Inflammatory macrophage (primary cell): ENCODE data around the gene KCNQ1OT1.

Source experiments
- DNase-seq, 2 donors: peaks; one replicate each; pipeline ENCODE4 v3.0.0-alpha.2; 2020 to 2022

The KCNQ1OT1 gene

DNA sequence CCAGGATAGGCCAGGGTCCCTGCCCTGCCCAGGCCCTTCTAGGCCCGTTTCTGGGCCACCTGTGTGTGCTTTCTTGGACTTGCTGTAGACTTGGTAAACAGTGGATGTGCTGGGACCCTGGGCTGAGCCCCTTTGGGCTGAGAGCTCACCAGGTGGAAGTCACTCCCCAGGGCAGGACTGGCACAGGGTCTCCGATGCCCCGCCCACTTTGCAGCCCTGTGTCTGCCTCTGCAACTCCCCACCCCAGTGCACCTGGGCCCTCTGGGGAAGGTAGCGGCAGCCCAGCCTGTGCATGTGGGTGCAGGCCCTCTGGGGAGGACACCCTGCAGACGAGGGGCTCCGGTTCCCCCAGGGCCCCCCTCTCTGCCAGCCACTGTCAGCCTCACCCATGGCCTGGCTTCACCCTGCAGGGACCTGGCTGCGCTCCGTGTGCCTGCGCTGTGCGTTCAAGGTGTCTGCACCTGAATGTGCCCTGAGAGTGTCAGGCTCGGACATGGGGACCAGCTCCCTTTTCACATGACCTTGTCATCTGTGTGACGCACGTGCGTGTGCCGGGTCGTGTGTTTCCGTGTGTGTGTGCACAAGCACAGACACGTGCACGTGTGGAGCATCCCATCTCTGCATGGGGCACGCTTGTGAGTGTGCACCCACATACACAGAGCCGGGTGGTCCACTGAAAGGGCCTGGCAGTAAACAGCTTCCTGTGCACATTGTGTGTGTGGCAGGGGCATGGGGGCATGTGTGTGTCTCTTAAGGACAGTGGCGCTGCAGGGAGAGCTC, 118.5 kb downstream of the KCNQ1OT1 start:
- DNase-seq = no peak

GRCh38 chr11:2580571-2581001, 119.2 kb downstream of the KCNQ1OT1 start:
- DNase-seq = no peak

- no peak for DNase-seq
These were observed 119.8 kb downstream of the KCNQ1OT1 start for GRCh38 chr11:2580061-2580421.

DNA sequence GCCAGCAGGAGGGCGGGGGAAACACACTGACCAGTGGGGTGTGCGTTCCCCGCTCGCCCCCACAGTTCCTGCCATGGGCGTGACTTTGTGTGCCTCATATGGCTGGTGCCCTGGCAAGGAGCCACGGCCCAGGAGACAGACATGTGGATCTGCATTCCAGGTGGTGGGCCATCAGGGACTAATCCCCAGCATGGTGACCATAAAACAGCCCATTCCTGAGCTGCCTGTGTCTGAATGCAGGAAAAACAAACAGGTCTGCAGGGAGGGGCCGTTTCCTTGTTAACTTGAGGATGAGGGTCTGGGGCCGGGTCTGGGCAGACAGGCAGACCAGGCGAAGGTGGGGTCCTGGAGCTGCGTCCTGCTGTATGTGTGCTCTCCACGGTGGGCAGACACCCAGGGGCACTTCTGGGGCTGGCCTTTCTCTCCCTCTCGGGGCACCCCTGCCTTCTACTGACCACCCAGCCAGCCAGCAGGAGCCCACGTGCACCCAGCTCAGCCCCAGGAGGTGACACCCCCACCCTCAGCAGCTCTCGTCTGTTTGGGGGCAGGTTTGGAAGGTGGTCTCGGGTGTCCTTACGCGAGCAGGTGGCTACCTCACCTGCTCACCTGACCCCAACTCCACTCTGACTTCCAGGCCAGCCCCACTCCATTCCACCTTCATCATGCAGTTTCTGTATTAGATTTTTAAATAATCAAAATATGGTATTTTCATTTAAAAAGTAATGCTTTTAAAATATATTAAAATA, 120.3 kb downstream of the KCNQ1OT1 start:
- no peak for DNase-seq

- DNase-seq = no peak
These were observed 120.9 kb downstream of the KCNQ1OT1 start for GRCh38 chr11:2578929-2579270.

DNA sequence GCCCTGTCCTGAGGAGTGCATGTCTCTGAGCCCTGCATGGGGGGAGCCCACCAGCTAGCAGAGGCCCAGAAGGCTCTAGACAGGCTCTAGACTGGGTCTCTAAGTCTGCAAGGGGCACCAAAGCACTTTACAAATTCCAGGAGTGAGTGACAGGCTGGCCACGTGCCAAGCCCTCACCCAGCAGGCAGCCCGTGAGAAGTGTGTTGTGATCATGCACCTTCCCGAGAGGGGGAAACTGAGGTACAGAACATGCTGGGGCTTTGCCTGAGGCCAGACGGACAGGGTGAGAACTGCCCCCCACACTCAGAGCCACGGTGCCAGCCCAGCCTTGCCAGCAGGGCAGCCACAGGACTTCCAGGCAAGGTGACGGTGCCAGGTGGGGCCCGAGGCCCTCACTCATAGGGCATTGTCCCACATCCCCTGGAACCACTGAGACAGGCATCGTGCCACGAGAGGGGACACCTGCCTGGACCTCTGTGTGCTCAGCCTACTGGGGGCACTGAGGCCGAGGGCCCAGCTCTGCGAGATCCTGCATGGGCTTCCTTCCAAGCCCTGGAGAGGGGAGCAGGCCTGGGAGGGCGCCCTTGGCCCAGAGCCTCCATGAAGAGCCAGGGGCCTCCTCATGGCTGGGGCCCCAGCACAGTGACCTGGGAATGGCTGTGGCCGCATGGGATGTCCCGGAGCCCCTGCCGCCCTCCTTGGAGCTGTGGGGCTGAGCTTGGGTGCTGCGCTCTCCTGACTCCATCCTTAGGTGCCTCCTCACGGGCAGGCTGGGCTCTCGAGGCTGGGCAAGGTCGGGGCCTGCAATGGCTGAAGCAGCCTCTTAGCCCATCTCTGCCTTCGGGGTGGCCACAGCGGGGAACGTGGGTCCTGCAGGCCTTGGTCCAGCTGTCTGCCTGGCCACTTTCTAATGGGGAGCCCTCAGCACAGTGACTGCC, 121.5 kb downstream of the KCNQ1OT1 start:
- DNase-seq = no peak

DNA sequence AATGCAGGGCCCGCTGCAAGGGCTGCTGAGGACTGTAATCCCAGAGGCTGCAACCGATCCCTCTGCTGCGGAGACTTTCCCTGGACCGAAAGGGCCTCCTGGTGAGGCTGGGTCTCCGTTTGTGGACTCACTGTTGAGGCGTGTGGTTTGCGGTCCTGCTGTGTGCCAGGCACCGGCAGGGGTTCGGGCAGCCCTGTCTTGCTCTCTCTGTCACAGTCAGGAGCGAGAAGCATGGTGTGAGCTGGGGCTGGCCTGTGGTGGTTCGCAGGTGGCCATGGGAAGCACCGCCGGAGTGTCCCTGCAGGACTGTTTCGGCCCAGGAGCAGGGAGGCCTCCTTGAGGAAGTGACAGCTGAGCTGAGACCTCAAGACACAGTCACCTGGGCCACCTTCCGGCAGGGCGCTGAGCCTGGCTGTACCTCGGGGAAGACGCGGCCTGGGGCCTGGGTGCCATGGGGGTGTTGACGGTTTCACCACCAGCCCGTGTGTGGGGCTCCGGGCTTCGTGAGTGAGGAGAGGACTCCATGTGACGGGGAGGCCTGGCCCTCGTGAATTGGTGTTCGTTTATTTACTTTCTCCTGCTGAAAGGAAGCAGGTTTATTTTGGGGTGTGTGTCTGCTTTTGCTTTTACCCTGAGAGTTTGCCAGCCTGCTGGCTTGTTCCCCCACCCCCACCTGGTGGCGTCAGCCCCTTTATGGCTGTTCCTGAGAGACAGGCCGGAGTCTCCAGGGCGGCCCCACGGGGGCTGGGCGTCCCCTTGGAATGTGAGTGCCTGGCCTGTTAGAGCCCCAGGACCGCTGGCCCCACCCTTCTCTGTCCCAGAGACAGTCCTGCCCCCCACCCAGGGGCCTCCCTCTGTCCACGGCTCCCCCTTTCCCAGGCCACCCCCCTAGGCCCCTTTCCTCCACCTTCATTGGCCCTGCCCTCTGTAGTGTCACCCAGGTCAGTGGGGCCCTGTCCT, 122.5 kb downstream of the KCNQ1OT1 start:
- DNase-seq = no peak

DNA sequence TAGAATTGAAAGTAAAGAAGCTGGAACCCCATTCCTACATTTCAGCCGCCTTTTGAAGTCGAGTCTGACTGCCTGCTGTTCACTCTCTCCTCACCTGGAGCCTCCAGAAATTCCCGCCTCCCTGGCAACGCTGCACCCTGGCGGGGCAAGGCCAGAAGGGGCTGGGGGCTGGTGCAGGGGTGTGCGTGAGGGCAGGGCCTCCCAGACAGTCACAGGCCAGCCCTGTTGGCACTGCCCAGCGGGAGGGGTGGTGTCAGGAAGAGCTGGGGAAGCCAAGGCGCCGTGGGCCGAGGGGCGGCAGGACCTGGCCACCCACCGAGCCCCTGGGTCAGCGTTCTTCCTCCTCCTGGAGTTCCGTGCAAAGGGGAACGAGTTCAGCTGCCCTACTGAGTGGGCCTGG, 123.2 kb downstream of the KCNQ1OT1 start:
- DNase-seq = no peak

GRCh38 chr11:2576111-2576510, 123.7 kb downstream of the KCNQ1OT1 start:
- DNase-seq = no peak

- DNase-seq = no peak
These were observed 124.2 kb downstream of the KCNQ1OT1 start for GRCh38 chr11:2575591-2576051.

- DNase-seq = no peak
These were observed 125.0 kb downstream of the KCNQ1OT1 start for GRCh38 chr11:2574553-2575535.

- DNase-seq = no peak
These were observed 125.7 kb downstream of the KCNQ1OT1 start for GRCh38 chr11:2574043-2574552.

- no peak for DNase-seq
These were observed 126.4 kb downstream of the KCNQ1OT1 start for GRCh38 chr11:2573240-2574042.

GRCh38 chr11:2572491-2573239, 127.1 kb downstream of the KCNQ1OT1 start:
- DNase-seq = no peak

GRCh38 chr11:2571598-2572281, 128.1 kb downstream of the KCNQ1OT1 start:
- no peak for DNase-seq

DNA sequence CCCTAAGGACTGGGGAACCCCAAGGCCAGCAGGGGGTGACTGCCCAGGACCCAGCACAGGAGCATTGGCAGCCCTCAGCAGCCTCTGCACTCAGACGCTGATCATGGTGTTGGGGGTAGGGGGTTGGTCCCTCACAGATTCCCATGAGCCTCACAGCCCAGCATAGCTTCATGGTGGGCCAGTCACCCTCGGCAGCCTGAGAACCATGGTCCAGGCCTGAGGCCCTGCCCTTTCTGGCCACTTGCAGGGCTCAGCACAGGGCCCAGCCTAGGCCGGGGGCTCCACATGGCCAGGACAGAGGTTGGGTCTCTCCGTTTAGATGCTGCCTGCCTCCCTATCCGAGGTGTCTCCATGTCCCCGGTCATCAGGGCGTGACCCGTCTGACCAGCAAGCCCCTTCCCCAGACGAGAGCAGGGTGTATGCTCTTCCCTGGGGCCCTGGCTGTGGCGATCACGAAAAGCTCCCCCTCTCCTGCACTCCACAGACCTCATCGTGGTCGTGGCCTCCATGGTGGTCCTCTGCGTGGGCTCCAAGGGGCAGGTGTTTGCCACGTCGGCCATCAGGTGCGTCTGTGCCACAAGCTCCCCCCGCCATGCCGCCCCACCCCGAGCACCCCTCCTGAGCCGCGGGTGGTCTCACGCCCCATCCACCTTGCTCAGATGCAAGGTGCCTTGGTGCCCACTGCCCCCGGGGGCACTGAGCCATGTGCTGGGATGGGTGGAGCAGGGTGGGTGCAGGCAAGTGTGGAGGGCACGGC, 128.8 kb downstream of the KCNQ1OT1 start:
- DNase-seq = no peak

- no peak for DNase-seq
These were observed 129.5 kb downstream of the KCNQ1OT1 start for GRCh38 chr11:2570211-2570811.
